HG03045 (cell line): ENCODE results near the gene RPLP2.

Experiments
- ATAC-seq: cut with Tn5 transposase; IDR thresholded peaks from one replicate; pipeline ENCODE4 v1.9.1; 2021; ENCODE audit warnings: mild to moderate bottlenecking, moderate library complexity; ENCODE audit not compliant: unreplicated experiment

Gene RPLP2

DNA sequence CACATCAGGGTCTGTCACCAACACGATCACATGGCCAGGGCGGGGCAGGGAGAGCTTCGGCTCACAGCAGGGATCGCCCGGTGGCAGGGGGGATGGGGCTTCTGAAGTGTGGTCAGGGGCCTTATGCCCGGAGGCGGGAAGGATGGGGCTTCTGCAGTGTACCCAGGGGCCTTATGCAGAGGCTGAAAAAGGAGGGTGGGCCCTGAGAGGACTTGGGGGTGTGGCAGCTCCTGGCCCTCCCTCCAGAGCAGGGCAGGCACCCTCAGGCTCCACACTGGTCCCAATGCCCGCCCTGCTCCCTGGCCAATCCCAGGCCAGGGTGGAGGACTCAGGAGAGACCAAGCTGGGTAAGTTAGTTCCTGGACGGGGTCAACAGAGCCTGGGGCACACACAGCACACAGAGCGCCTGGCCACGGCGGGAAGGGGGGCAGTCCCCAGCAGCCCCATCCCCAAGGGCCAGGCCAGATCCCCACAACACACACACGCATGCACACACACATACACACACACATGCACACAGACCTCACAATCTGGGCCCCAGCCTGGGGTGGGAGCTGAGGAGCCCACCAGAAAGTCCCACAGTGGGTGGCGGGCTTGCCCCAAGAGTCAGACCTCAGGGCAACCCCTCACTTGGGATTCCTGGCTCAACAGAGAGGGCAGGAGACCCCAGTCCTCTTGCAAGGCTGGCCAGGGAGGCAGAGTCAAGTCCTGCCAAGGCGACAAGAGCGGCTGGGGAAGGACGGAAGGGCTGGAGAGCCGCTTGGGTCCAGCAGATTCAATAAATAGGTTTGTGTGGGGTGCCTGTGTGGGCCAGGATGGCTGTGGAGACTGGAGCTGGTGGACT, 18.8 kb upstream of the RPLP2 start:
- ATAC-seq = no peak

DNA sequence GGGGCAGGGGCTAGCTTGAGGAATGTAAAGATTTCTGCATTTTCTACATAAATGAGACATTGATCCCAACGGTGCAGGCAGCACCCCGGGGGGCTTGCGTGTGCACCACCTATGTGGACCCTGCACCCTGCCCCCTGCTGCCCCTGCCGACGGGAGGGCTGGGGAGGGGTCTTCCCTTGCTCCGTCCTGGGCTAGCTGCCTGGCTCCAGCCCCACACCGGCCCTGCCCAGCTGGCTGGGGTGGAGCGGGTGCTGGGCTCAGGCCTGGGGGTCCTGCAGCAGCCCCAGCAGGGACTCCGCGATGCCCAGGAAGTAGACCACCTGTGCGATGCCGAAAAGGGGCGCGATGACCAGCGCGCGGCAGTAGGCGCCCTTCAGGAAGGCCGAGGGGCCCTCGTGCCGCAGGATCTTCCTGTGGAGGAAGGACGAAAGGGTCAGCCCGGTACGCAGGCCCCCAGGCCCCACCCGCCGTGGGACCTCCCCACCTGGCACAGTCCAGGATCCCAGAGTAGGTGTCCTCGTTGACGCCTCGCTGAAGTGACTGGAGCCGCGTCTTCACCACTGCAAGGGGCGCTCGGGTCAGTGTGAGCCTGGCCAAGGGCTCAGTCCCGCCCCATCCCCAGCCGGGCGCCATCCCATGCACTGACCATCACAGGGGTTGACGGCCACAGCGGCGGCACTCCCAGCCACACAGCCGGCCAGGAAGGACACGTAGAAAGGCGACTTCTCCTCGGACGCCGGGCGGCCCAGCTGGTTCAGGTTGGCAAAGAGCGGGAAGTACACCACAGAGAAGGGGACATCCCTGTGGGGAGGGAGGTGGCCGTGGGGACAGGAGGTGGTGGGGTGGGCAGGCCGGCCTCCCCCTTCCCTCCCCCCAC, 17.9 kb upstream of the RPLP2 start:
- ATAC-seq = no peak

DNA sequence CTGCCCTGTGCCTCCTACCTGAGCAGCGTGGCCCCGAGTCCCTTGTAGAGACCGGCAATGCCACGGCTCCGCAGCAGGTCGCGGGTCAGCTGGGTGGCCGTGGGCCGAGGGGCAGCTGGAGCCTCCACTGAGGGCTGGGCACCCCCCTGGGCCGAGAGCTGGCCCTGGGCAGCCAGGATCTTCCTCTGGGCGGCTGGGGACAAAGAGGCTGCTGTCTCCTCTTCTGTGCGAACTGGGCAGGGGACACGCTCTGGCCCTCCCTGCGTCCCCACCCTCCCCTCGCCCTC, 17.3 kb upstream of the RPLP2 start:
- no peak for ATAC-seq

DNA sequence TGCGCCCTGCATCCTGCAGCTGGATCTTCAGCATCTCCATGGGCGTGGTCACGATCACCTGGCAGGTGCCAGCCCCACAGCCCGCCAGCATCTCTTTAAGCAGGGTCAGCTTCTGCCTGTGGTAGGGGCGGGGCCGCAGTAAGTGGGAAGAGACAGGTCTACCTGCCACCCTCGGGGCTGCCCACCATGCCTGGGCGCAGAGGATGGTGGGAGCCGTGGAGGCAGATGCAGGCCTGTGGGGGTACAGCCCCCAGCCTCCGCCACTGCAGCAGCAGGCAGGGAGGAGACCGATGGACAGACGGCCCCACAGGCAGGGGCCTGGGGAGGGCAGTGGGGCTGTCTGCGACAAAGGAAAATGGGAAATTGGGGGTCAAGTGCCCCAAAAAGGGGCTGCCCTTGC, 16.9 kb upstream of the RPLP2 start:
- ATAC-seq = no peak

DNA sequence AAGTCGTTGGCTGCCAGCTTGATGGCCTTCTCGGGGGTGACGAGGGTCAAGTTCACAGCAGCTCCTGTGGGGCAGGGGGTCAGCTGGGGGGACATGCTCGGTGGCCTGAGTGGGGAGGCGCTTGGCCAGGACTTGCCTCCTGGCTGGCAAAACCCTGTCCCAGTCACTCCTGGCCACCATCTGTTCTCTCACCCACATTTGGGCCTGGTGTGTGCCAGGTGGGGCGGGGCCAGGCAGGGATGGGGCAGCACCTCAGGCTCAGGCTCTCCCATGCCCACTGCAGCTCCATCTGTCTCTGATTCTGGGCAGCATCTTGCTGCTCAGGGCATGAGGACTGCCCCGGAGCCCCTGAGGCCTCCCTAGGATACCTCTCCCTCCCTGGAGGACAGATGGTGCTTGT, 16.2 kb upstream of the RPLP2 start:
- no peak for ATAC-seq

DNA sequence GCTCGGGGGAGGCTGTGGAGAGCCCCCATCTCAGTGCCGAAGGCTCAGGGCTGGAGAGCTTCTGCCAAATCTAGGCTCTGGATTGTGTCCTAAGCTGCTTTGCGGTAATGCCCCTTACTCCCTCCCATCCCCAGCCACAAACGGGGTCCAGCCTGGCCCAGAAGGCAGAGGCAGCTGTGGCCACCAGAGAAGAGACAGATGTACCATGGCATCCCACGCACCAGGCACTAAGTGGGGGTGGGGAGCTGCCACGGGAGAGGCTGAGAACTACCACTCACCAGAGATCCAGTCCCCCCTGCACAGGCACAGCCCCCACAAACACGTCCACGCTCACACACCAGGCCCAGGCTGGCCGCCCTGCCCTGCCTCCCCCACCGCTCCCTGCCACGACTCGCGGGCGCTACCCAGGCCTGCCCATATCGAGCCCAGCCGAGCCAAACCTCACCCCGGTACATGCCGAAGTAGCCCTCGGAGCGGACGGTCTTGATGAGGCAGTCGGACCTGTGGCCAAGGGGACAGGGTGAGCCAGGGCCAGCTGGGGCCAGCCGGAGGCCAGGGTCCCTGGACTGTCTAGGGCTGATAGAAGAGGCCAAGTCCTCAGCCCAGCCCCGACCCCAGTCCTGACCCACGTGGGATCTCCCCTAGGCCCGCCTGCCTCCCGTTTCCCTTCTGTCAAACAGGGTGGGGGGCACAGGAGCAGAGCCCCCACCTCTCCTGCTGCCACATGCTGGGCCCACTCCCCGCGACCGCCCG, 15.6 kb upstream of the RPLP2 start:
- no peak for ATAC-seq

DNA sequence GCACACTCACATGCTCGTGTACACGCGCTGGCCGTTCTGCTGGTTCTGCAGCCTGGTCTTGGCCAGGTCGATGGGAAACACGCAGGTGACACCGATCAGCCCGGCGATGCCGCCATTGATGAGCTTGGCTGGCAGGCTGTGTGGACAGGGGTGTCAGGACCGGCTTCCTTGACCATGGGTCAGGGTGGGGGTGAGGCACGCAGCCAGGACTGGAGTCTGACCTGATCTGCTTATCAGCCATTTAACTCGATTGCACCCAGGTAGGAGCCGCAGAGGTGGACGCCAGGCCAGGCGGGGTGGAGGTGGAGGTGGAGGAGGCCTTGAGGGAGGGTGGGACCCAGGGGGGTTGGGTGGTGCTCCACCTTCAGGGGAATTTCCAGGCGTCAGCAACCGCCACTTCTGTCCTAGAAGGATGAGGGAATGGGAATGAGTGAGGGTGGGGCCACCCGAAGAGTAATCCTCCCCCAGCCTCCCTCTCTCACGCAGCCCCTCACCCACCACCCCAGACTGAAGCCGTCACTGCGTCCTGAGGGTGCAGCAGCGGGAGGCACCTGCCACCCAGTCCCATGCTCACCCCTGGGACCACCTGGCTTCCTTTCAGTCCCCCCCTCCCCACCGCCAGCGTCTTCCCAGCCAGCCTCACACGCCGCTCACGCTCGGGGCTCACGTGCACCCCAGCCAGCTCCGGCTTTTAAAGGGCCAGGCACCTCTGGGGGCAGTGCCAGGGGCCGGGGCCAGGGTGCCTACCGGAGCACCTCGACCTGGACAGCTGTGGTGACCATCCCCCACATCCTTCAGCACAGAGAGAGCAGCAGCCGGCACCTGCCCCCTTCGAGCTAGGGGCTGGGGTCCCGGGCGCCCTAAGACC, 14.8 kb upstream of the RPLP2 start:
- no peak for ATAC-seq

DNA sequence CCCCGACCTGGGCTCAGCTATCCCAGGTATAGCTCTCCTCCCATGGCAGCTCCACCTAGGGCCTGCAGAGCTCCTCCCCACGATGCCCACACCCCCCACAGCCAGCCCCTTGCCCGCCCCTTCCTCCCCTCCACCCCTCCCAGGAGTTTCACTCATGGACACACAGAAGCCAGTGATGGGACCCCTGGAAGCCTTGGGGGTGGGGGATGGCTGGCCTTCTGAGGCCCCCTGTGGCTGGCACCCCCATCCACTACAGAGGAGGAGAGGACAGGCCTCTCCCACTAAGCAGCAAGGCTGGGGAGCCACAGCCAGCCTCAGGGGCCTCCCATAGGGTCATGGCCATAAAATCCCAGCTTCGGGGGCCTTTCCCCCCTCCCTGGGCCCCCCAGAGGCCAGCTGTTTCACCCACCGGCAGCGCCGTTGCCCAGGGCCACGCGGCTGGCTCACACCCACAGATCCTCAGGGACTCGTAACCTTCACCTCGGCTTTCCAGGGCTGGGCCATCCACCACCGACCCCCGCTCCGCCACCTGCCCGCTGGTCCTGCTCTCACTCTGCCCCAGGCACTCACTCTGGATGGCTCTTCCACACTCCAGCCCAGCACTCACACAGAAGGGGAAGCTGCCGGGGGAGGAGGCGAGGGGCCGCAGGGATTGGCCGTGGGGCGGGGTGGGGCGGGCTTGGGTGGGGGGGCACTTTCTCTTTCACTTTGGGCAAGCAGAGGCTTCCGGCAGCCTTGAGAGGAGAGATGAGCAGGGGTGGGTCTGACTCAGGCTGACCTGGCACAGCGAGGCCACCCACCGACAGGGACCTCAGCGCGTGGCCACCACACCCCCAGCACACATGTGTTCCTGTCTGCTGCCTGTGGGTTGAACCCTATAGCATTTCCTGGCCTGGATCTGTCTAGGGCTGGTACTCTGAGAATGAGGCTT, 13.9 kb upstream of the RPLP2 start:
- no peak for ATAC-seq

DNA sequence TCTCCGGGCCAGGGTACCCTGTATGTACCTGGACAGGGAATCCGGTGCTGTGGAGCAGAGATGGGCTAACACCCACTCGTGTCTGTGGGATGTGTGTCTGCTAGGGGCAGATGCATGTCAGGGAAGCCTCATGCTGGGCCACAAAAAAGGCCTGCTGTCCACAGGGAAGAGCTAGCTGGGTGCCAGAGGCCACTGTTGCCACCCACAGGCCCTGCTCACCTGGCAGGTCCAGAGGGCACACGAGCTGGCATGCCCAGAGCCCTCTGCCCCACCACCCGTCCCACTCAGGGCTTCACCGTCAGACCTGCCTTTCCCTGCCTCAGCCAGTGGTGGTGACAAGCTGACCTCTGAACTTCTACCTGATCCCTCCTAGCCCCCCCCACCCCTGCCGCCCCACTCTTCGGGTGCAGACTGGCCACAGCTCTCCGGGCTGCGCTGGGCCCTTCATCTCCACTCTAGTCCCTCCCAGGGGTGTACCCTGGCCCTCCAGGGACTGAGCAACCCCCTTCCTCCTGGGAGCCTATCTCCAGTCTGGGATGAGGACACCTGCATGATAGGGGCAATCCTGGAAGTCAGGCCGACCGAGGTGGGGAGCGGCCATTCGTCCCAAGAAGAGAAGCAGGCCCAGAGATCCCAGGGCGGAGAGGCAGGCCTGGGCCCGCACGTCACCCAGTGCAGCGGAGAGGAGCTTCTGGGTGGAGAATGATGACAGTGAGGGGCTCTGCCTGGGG, 13.0 kb upstream of the RPLP2 start:
- no peak for ATAC-seq

DNA sequence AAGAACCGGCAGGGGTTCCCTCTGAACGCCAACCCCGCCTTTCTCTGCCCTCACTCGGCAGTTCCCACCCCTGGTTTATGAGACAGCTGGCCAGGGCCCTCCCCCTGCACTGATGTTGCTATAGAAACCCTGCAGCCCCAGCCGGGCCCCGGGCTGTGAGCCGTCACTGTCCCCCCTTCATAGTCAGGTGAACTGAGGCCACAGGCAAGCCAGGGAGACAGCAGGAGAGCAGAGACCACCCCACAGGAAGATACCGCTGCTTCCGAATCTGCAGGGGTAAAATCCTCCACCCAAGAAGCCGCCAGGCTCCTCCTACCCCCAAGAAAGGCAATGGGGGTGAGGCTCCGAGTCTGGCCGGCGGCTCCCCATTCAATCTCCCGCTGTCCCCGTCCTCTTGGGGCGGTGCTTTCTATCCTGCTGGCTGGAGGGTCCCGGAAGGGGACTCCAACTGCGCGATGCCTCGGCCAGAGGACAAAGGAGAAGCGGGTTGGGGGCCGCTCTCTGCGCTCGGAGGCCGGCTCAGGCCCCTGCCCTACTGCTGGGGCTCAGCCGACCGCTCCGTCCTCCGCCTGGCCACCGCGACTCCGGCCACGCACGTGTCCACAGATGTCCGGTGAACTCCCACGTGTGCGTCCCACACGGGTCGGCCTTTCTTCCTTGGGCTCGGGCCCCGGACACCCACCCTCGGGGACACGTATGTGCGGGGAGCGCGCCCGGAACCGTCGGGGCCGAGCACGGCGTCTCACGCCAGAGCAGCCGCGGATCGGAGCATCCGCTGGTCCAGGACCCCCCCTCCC, 12.3 kb upstream of the RPLP2 start:
- peak; percentile 43 for ATAC-seq

DNA sequence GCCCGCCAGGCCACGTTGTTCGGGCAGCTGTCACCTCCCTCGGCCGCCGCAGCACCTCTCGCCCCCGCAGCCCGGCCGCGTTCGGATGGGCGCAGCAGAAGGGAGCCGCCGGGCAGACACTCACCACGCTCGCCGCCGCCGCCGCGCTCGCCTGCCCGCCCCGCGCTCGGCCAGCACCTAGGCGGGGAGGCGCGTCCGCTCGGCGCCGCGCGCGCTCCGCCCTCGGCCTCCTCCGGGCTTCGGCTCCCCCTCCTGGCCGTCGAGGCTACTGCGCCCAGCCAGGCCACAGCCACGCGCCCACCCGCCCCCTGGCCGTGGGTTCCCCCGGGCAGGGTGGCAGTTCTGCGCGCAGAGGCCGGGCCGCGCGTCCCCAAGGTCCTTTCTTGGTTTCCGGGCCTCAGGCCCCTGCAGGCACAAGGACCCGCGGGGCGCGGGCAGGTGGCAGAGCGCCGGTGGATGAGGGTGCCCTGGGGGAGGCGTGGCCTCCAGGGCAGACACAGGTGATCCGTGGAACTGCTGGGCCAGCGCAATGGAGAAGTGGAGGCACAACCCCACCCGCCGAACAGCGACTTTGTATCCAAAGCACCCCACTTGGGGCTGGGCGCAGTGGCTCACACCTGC, 11.6 kb upstream of the RPLP2 start, which contains the start of gene SLC25A22:
Gene SLC25A22 (minus strand): TSS at position 189 of the 621 bp plus-strand sequence. CDS start 3,275 bp downstream, outside the sequence.
- ATAC-seq = peak; percentile 60

DNA sequence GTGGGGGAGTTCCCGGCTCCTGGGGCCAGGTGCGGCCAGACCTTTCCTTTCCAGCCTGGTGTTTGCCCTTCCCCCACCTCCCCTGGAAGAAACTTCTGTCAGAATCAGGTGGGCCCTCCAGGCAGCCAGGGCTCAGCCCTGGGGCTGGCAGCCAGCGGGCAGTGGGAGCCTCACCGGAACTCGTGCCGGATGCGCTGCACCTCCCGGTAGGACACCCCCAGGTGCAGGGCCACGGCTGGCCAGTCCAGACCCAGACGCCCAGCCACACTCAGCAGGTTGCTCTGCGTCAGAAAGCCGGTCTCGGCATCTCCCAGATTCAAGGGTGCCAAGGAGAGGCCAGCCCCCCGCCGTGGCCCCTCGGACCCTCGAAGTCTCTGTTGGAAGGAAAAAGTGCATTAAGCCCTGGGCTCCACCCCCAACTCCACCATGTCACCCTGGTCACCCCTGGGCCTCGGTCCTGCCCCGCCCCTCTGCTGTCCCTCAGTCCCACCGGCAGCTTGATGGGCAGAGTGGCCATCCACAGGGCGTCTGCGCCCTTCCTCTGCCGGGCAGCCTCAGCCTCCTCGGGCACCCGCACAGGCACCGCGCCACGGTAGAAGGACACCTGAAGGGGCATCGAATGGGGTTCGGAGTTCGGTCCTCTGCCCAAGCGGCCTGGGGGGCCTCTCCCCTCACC, 10.0 kb upstream of the RPLP2 start:
- ATAC-seq = no peak

DNA sequence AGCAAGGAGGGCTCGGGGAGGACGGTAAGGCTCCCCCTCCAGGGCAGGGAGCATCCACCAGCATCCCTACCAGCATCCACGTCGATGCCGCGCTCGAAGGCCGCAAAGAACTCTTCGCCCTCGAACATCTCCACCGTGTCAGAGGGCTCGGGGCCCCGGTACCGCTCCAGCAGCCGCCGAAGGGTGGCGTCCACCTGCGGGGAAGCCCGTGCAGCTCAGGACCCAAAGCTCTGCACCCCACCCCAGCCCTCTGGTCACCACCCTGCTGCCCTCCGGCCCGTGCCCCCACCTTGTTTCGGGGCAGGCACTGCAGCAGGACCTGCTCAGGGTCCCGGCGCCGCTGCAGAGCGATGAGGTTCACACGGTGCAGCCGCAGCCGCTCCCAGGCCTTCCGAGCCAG, 9.3 kb upstream of the RPLP2 start:
- no peak for ATAC-seq

DNA sequence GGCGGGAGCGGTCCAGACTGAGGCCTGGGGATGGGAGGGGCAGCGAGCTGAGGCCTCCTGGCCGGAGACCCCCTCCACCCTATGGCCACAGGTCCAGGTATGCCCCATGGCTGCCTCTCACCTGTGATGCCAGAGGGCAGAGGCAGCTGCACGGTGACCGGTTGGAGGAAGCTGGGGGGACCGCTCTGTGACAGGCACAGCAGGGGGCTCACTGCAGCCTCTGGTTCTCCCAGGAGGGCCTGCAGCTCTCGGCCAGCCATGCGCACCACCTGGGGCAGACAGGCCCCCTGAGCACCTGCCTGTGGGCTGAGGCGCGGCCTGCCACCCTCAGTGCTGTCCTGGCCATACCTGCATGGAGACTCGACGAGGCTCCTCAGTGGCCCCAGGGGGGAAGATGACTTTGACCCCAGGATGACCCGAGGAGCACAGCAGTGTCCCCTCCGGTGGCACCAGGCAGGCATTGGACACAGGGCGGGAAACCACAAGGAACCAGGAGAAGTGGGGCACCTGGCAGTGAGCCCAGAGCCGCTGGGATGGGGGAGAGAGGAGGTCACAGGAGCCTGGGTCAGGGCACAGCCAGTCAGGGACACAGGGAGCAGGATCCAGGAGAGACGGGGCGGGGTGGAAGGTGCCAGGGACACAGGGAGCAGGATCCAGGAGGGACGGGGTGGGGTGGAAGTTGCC, 8.5 kb upstream of the RPLP2 start:
- no peak for ATAC-seq

DNA sequence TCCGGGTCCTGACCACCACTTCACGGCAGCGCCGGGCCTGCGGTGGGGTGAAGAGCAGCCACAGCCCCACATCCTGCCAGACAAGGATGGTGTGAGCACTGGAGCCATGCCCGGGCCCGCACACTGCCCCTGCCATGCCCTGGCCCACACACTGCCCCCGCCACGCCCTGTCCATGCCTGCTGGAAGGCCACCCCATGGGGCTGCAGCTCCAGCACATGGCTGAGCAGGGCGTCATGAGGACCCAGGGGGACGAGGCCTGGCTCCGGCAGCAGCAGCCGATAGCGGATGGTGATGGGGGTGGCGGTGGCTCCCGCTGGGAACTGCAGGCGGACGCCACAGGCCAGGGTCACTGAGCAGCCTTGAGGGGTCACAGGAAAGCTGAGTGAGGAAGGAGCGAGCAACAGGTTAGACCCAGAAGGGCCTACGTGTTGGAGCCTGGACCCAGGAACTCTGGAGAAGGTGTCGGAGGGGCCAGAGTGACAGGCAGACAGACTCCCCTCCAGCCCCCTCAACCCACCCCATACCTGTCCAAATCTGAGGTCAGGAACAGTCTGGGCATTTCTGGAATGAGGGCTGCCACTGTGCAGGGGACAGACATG, 7.6 kb upstream of the RPLP2 start:
- no peak for ATAC-seq
